DOHH2 (cell line): ENCODE results near the gene SUN3.

Experiments
- H3F3A ChIP-seq: fragments of 200-600 bp; sonication (generic), shearing (Covaris generic); 2 replicates; pipeline ENCODE4 v1.6.0; 2016; ENCODE audit warnings: antibody characterized with exemption, mild to moderate bottlenecking; ENCODE audit not compliant: control insufficient read depth, insufficient read depth
- H3K27ac ChIP-seq: fragments of 200-600 bp; sonication (generic); 2 replicates; pipeline ENCODE4 v1.5.1; 2014; ENCODE audit warnings: low read depth, mild to moderate bottlenecking, low read length, moderate library complexity
- H3K27me3 ChIP-seq: fragments of 200-600 bp; sonication (generic); 2 replicates; pipeline ENCODE4 v1.6.1; 2014; ENCODE audit warnings: mild to moderate bottlenecking, low read length, mixed read lengths; ENCODE audit not compliant: control insufficient read depth
- H3K36me3 ChIP-seq: fragments of 200-600 bp; sonication (generic); 2 replicates; pipeline ENCODE4 v1.6.1; 2014; ENCODE audit warnings: mild to moderate bottlenecking, low read length, moderate library complexity, mixed read lengths; ENCODE audit not compliant: control insufficient read depth
- H3K4me1 ChIP-seq: fragments of 200-600 bp; sonication (generic); 2 replicates; pipeline ENCODE4 v1.6.1; 2014; ENCODE audit warnings: mild to moderate bottlenecking, low read length, mixed read lengths; ENCODE audit not compliant: control insufficient read depth
- H3K4me2 ChIP-seq: fragments of 200-600 bp; sonication (generic); 2 replicates; pipeline ENCODE4 v1.6.0; 2014; ENCODE audit warnings: mild to moderate bottlenecking, low read length, moderate library complexity
- H3K4me3 ChIP-seq: fragments of 200-600 bp; sonication (generic); 2 replicates; pipeline ENCODE4 v1.5.1; 2014; ENCODE audit warnings: mild to moderate bottlenecking, low read length, mixed read lengths
- H3K79me2 ChIP-seq: fragments of 200-600 bp; sonication (generic); 2 replicates; pipeline ENCODE4 v1.6.1; 2014; ENCODE audit warnings: mild to moderate bottlenecking, low read length, mixed read lengths; ENCODE audit not compliant: control insufficient read depth
- H3K9me2 ChIP-seq: fragments of 200-600 bp; sonication (generic); replicated peaks from 2 replicates; pipeline ENCODE4 v1.6.1; 2014; ENCODE audit warnings: mild to moderate bottlenecking, low read length, mixed read lengths; ENCODE audit not compliant: control insufficient read depth
- H3K9me3 ChIP-seq: fragments of 200-600 bp; sonication (generic); 2 replicates; pipeline ENCODE4 v1.6.1; 2014; ENCODE audit warnings: antibody characterized with exemption, low read length, mixed read lengths; ENCODE audit not compliant: control insufficient read depth, insufficient read depth
- H4K20me1 ChIP-seq: fragments of 200-600 bp; sonication (generic); 2 replicates; pipeline ENCODE4 v1.6.0; 2014; ENCODE audit warnings: low read depth, mild to moderate bottlenecking, antibody characterized with exemption, low read length, moderate library complexity; ENCODE audit not compliant: control insufficient read depth, insufficient read depth
- EZH2phosphoT487 ChIP-seq: fragments of 200-600 bp; sonication (generic); IDR thresholded peaks from 2 replicates; pipeline ENCODE4 v1.6.1; 2017; ENCODE audit warnings: borderline replicate concordance, mild to moderate bottlenecking, antibody characterized with exemption, low read length, moderate library complexity, mixed read lengths
- TF ChIP-seq, protein P1 (sequence below): fragments of 200-600 bp; sonication (generic); IDR thresholded peaks from one replicate; pipeline ENCODE4 v1.5.1; 2014; ENCODE audit warnings: antibody characterized with exemption, mild to moderate bottlenecking, low read depth, low read length; ENCODE audit not compliant: poor library complexity, severe bottlenecking

SUN3 gene, protein sequence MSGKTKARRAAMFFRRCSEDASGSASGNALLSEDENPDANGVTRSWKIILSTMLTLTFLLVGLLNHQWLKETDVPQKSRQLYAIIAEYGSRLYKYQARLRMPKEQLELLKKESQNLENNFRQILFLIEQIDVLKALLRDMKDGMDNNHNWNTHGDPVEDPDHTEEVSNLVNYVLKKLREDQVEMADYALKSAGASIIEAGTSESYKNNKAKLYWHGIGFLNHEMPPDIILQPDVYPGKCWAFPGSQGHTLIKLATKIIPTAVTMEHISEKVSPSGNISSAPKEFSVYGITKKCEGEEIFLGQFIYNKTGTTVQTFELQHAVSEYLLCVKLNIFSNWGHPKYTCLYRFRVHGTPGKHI

DNA sequence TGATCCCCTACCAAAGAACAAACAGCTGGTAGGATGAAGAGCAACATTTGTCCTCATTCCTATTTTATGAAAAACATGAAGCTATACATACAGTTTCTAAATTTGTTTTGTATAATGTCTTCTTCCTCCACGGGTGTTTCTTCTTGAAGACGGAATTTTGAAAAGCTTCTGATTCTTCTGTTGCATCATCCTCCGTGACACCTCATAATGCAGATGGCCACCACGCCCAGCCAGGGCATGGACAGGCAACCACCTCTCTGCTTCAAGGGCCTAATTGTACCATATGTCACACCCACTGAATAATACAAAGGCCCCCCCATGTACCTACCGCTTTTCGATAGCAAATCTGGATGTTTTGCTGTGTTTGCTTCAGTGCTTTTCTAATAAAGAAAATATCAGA is at the start of gene SUN3:
Gene SUN3, minus strand, starts transcription at position 170 of the 400 bp plus-strand sequence. Its CDS starts 169 bp downstream, at position 1.
- no peak within 1 kb of the TSS for H3K27ac ChIP-seq
- H3K4me3 ChIP-seq = no peak within 1 kb of the TSS
- H3K4me1 ChIP-seq = no peaks in the 10 kb centered on the region
- no peaks in the 10 kb centered on the region for H3F3A ChIP-seq
- no peaks in the 10 kb centered on the region for H3K36me3 ChIP-seq
- H3K79me2 ChIP-seq = no peaks in the 10 kb centered on the region
- no peaks in the 10 kb centered on the region for H4K20me1 ChIP-seq
- TF ChIP-seq EZH2phosphoT487 = no peak
- TF ChIP-seq, protein P1, sequence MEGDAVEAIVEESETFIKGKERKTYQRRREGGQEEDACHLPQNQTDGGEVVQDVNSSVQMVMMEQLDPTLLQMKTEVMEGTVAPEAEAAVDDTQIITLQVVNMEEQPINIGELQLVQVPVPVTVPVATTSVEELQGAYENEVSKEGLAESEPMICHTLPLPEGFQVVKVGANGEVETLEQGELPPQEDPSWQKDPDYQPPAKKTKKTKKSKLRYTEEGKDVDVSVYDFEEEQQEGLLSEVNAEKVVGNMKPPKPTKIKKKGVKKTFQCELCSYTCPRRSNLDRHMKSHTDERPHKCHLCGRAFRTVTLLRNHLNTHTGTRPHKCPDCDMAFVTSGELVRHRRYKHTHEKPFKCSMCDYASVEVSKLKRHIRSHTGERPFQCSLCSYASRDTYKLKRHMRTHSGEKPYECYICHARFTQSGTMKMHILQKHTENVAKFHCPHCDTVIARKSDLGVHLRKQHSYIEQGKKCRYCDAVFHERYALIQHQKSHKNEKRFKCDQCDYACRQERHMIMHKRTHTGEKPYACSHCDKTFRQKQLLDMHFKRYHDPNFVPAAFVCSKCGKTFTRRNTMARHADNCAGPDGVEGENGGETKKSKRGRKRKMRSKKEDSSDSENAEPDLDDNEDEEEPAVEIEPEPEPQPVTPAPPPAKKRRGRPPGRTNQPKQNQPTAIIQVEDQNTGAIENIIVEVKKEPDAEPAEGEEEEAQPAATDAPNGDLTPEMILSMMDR = no peak
- no peaks in the 10 kb centered on the region for H3K9me2 ChIP-seq
- H3K4me2 ChIP-seq = no peak within 1 kb of the TSS
- H3K9me3 ChIP-seq = no peaks in the 10 kb centered on the region
- peaks cover 32% of the 10 kb centered on the region for H3K27me3 ChIP-seq

DNA sequence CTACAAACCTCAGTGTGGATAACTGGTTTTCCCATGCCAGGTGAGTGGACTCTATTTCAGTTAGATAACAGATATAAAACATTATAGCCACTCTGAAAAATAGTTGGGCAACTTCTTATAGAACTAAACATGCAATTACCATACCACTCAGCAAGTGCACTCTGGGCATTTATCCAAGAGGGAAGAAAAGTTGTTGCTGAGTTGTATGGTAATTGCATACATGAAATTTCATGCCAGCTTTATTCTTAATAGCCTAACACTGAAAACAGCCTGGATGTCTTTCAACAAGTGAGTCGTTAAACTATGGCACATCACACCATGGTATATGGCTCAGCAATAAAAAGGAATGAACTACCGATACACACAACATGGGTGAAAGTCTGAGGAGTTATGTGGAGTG is 49.6 kb upstream of the SUN3 start:
- TF ChIP-seq, protein P1 = no peak
- TF ChIP-seq EZH2phosphoT487 = no peak
- Histone ChIP-seq H4K20me1 (no peaks in the 10 kb centered on the region), H3K27me3 (peaks cover 4% of the 10 kb centered on the region; the same call in 1 of the 2 replicates), H3K9me3 (no peaks in the 10 kb centered on the region), H3K36me3 (no peaks in the 10 kb centered on the region), H3K4me3 (no peak overlapping the region), H3K4me1 (no peaks in the 10 kb centered on the region), H3K79me2 (no peaks in the 10 kb centered on the region), H3K27ac (no peak overlapping the region), H3F3A (no peaks in the 10 kb centered on the region), H3K4me2 (no peak overlapping the region), H3K9me2 (no peaks in the 10 kb centered on the region)

DNA sequence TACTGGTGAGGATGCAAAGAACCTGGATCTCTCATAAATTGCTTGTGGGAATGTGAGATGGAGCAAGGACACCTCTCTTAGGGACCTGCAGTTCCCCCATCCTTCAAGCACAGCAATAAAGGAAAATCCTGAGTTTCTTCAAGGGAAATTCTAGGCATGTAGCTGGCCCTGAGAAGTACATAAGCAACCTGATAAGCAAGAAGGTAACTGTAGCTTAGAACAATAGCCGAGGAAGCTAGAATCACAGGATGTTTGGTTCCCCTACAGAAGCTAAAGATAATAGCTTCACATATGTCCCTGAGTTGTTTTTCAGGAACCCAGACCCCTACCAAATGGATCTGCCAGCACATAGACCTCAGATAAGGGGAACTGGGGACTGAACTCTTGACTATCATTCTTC is 48.5 kb upstream of the SUN3 start:
- Histone ChIP-seq H4K20me1 (no peaks in the 10 kb centered on the region), H3K36me3 (no peaks in the 10 kb centered on the region), H3K4me1 (no peaks in the 10 kb centered on the region), H3K4me2 (no peak overlapping the region), H3K27ac (no peak overlapping the region), H3K27me3 (peaks cover 4% of the 10 kb centered on the region; the same call in 1 of the 2 replicates), H3K9me3 (no peaks in the 10 kb centered on the region), H3F3A (no peaks in the 10 kb centered on the region), H3K79me2 (no peaks in the 10 kb centered on the region), H3K9me2 (no peaks in the 10 kb centered on the region), H3K4me3 (no peak overlapping the region)
- TF ChIP-seq, protein P1 = no peak
- TF ChIP-seq EZH2phosphoT487 = no peak
